ENCODE data around the gene MIER2.
"Not testable (repeated sequence)": the region's sequence is repeated elsewhere in the genome, so short reads cannot be mapped to it uniquely, and the experiment has no call there.

MIER2 gene

GRCh38 chr19:283395-283794 lies 61.2 kb downstream of the MIER2 start:
- no peak for DNase-seq (ENCODE audit: low read depth)

GRCh38 chr19:282501-282900 lies 62.1 kb downstream of the MIER2 start:
- no peak for DNase-seq (ENCODE audit: low read depth)

- no peak for DNase-seq (ENCODE audit: low read depth)
Observed at GRCh38 chr19:281992-282391, 62.6 kb downstream of the MIER2 start.

GRCh38 chr19:281156-281853 lies 63.3 kb downstream of the MIER2 start:
- DNase-seq (ENCODE audit: low read depth), result no peak

- DNase-seq (ENCODE audit: low read depth), result no peak
Observed at GRCh38 chr19:280541-281009, 64.0 kb downstream of the MIER2 start.

GRCh38 chr19:279656-280055 lies 64.9 kb downstream of the MIER2 start:
- no peak for DNase-seq (ENCODE audit: low read depth)

- DNase-seq (ENCODE audit: low read depth), result no peak
Observed at GRCh38 chr19:279231-279630, 65.4 kb downstream of the MIER2 start.

GRCh38 chr19:277581-278165 lies 66.9 kb downstream of the MIER2 start:
- DNase-seq (ENCODE audit: low read depth), result no peak

- DNase-seq (ENCODE audit: low read depth), result no peak
Observed at GRCh38 chr19:277131-277530, 67.5 kb downstream of the MIER2 start.

GRCh38 chr19:275958-276646 lies 68.5 kb downstream of the MIER2 start:
- DNase-seq (ENCODE audit: low read depth), result no peak

- DNase-seq (ENCODE audit: low read depth), result no peak
Observed at GRCh38 chr19:275000-275399, 69.6 kb downstream of the MIER2 start.

- no peak for DNase-seq (ENCODE audit: low read depth)
Observed at GRCh38 chr19:273393-273792, 71.2 kb downstream of the MIER2 start.

GRCh38 chr19:271856-272255 lies 72.7 kb downstream of the MIER2 start:
- no peak for DNase-seq (ENCODE audit: low read depth)

GRCh38 chr19:270766-271318 lies 73.8 kb downstream of the MIER2 start:
- DNase-seq (ENCODE audit: low read depth), result not testable (repeated sequence)

- no peak for DNase-seq (ENCODE audit: low read depth)
Observed at GRCh38 chr19:269241-269640, 75.4 kb downstream of the MIER2 start.

- no peak for DNase-seq (ENCODE audit: low read depth)
Observed at GRCh38 chr19:262125-262524, 82.5 kb downstream of the MIER2 start.

- not testable (repeated sequence) for DNase-seq (ENCODE audit: low read depth)
Observed at GRCh38 chr19:256804-257203, 87.8 kb downstream of the MIER2 start.

Data from T follicular helper cell (primary cell).